Measurements from ENCODE around the gene PIAS1.

DNA sequence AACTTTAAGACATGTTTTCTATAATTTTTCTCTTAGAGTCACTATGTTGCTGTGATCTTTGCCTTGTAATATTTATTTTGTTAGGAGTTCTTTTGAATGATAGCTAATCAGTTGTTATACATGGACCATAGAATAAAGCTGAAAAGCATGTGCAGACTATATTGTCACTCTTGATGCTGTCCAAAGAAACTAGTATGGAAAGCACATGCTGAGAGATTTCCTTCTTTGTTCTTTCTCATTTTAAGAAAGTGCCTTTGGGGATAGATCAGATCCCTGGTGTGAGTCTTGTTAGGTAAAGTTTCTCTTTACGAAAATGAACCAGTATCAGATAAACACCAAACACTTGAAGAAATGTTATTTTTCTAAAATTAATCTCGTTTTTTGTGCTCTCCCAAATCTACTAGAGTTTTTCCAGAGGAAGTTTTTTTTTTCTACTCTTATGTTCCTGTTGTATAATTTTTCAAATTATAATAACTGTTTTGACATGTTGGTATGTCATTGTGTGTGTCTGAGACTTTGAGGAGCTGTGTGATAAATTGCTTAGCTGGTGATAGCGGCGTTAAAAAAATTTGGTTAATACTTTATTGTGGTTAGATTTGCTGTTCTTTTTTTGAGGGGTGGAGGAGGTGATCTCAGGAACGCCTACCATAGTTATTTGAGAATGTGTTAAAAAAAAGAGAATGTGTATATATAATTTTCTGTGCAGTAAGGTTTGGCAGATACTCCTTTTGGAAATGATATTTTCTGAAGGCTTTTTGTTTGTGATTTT, 2.2 kb downstream of the PIAS1 start:
- TF ChIP-seq EP300 (IDR thresholded peaks at IDR 0.05) (no peak), POLR2A (IDR thresholded peaks at IDR 0.05) (no peak), POLR2AphosphoS5 (IDR thresholded peaks at IDR 0.05) (no peak)
- TF ChIP-seq, protein P1, sequence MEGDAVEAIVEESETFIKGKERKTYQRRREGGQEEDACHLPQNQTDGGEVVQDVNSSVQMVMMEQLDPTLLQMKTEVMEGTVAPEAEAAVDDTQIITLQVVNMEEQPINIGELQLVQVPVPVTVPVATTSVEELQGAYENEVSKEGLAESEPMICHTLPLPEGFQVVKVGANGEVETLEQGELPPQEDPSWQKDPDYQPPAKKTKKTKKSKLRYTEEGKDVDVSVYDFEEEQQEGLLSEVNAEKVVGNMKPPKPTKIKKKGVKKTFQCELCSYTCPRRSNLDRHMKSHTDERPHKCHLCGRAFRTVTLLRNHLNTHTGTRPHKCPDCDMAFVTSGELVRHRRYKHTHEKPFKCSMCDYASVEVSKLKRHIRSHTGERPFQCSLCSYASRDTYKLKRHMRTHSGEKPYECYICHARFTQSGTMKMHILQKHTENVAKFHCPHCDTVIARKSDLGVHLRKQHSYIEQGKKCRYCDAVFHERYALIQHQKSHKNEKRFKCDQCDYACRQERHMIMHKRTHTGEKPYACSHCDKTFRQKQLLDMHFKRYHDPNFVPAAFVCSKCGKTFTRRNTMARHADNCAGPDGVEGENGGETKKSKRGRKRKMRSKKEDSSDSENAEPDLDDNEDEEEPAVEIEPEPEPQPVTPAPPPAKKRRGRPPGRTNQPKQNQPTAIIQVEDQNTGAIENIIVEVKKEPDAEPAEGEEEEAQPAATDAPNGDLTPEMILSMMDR (IDR thresholded peaks at IDR 0.05), result no peak
